CD14-positive monocyte (primary cell): ENCODE measurements around the gene PDHA1. TPM values are rescaled to one million over a fixed set of nuclear protein-coding genes. Genes with fewer than 3 reads are reported as not detected.

Experiments used
- DNase-seq, 3 donors: peaks; one replicate each; pipeline ENCODE4 v3.0.0-alpha.2; 2011 to 2022
- H2AFZ ChIP-seq: 2 replicates; pipeline ENCODE4 v1.6.0; 2012; ENCODE audit warnings: mild to moderate bottlenecking, low read depth, low read length, inconsistent platforms; ENCODE audit not compliant: insufficient read depth, poor library complexity, severe bottlenecking
- H3K27ac ChIP-seq, 2 donors: 1 replicate in 1 of 2; 2 replicates in 1 of 2; pipeline ENCODE4 v1.5.1; 2012 to 2013; ENCODE audit warnings: low read length in 2 of 2, control low read depth in 1 of 2, inconsistent platforms in 1 of 2, low read depth in 1 of 2, mild to moderate bottlenecking in 1 of 2
- H3K27me3 ChIP-seq, 2 donors: one replicate each; pipeline versions ENCODE4 v1.6.0 to v1.6.1; 2011 to 2013; ENCODE audit warnings: low read length in 2 of 2; ENCODE audit not compliant: control insufficient read depth in 2 of 2, insufficient read depth in 2 of 2
- H3K36me3 ChIP-seq, 2 donors: replicated peaks in 1 of 2; 1 replicate in 1 of 2; 2 replicates in 1 of 2; pipeline versions ENCODE4 v1.5.1 to v1.6.1; 2012 to 2013; ENCODE audit warnings: low read length in 2 of 2, control low read depth in 1 of 2, inconsistent platforms in 1 of 2, mild to moderate bottlenecking in 1 of 2; ENCODE audit not compliant: insufficient read depth in 2 of 2, control insufficient read depth in 1 of 2
- H3K4me1 ChIP-seq, 2 donors: 1 replicate in 1 of 2; 2 replicates in 1 of 2; pipeline versions ENCODE4 v1.5.1 to v1.6.1; 2012 to 2013; ENCODE audit warnings: low read length in 2 of 2, control low read depth in 1 of 2, inconsistent platforms in 1 of 2, mild to moderate bottlenecking in 1 of 2, moderate library complexity in 1 of 2; ENCODE audit not compliant: insufficient read depth in 2 of 2, control insufficient read depth in 1 of 2
- H3K4me2 ChIP-seq: replicated peaks from 2 replicates; pipeline ENCODE3; 2012; ENCODE audit warnings: low read length, moderate library complexity, mild to moderate bottlenecking; ENCODE audit not compliant: poor library complexity, severe bottlenecking; ENCODE audit errors: extremely low read depth
- H3K4me3 ChIP-seq, 3 experiments: fragments of 200-600 bp in 1 of 3; sonication (generic) in 1 of 3; replicated peaks in 1 of 3; 1 replicate in 2 of 3; 2 replicates in 1 of 3; pipeline ENCODE4 v1.5.1; 2011 to 2013; ENCODE audit warnings: low read length in 3 of 3, mild to moderate bottlenecking in 3 of 3, control low read depth in 2 of 3, low read depth in 2 of 3, inconsistent platforms in 1 of 3, moderate library complexity in 1 of 3
- H3K79me2 ChIP-seq: 2 replicates; pipeline ENCODE4 v1.6.0; 2012; ENCODE audit warnings: mild to moderate bottlenecking, control low read depth, inconsistent platforms, low read length, moderate library complexity; ENCODE audit not compliant: insufficient read depth
- H3K9ac ChIP-seq: 2 replicates; pipeline ENCODE4 v1.6.0; 2017; ENCODE audit warnings: low read length, mild to moderate bottlenecking; ENCODE audit not compliant: insufficient read depth, poor library complexity, severe bottlenecking
- H3K9me3 ChIP-seq, 2 donors: replicated peaks in 1 of 2; 1 replicate in 1 of 2; 2 replicates in 1 of 2; pipeline versions ENCODE4 v1.5.1 to v1.6.1; 2012 to 2013; ENCODE audit warnings: low read length in 2 of 2, control low read depth in 1 of 2; ENCODE audit not compliant: control insufficient read depth in 1 of 2, insufficient read depth in 1 of 2
- H4K20me1 ChIP-seq: 2 replicates; pipeline ENCODE4 v1.6.0; 2012; ENCODE audit warnings: mild to moderate bottlenecking, low read length, control low read depth, moderate library complexity; ENCODE audit not compliant: insufficient read depth
- H3K27ac Mint-ChIP-seq, 7 donors: one replicate each; pipeline ENCODE4 v1.8.0; 2020; ENCODE audit warnings: mild to moderate bottlenecking in 7 of 7, mixed read lengths in 7 of 7, moderate library complexity in 6 of 7, inconsistent platforms in 2 of 7
- H3K27me3 Mint-ChIP-seq, 3 donors: one replicate each; pipeline ENCODE4 v1.8.0; 2021 to 2022; ENCODE audit warnings: low read depth in 3 of 3, mild to moderate bottlenecking in 3 of 3, mixed read lengths in 3 of 3, moderate library complexity in 3 of 3, inconsistent platforms in 1 of 3
- H3K36me3 Mint-ChIP-seq, 2 donors: one replicate each; pipeline ENCODE4 v1.8.0; 2020; ENCODE audit warnings: mixed read lengths in 2 of 2, inconsistent platforms in 1 of 2, mild to moderate bottlenecking in 1 of 2
- H3K4me1 Mint-ChIP-seq: one replicate; pipeline ENCODE4 v1.8.0; 2020; ENCODE audit warnings: mild to moderate bottlenecking, mixed read lengths
- H3K4me3 Mint-ChIP-seq, 2 donors: one replicate each; pipeline ENCODE4 v1.8.0; 2020; ENCODE audit warnings: mild to moderate bottlenecking in 2 of 2, mixed read lengths in 2 of 2, moderate library complexity in 1 of 2
- H3K9me3 Mint-ChIP-seq, 7 donors: one replicate each; pipeline ENCODE4 v1.8.0; 2020 to 2022; ENCODE audit warnings: mixed read lengths in 7 of 7, mild to moderate bottlenecking in 6 of 7, moderate library complexity in 6 of 7, inconsistent platforms in 2 of 7
- WGBS: methylation state at CpG from one replicate; pipeline ENCODE4 v1.1.5; 2013; ENCODE audit warnings: missing lambda C conversion rate; ENCODE audit not compliant: insufficient coverage; 5-methylcytosine and 5-hydroxymethylcytosine counted together
- intact Hi-C, 2 donors: fragments of 100-400 bp; cut with micrococcal nuclease; formaldehyde crosslinking; loops; one replicate each; pipeline versions ENCODE4 v1.15.0 to v1.15.1; 2023
- polyA plus RNA-seq, 3 donors: library from polyadenylated mRNA; depleted of rRNA in 1 of 3; unstranded in 2 of 3; stranded (reverse) in 1 of 3; fragments of 300-500 nt in 2 of 3; fragments of >200 nt in 1 of 3; fragmentation: Illumina TruSeq in 2 of 3; gene quantifications; 1 replicate in 2 of 3; 2 replicates in 1 of 3; pipeline ENCODE4 v1.2.3, GENCODE V29; 2012 to 2021
- TF ChIP-seq, protein P1 (sequence below): fragments of 200-600 bp; IDR thresholded peaks from one replicate; pipeline ENCODE4 v1.8.0; 2022; ENCODE audit warnings: antibody characterized with exemption, mild to moderate bottlenecking

PDHA1 gene
- polyA plus RNA-seq, 3 donors, result 56.0 to 76.3 (median 74.8) TPM

DNA sequence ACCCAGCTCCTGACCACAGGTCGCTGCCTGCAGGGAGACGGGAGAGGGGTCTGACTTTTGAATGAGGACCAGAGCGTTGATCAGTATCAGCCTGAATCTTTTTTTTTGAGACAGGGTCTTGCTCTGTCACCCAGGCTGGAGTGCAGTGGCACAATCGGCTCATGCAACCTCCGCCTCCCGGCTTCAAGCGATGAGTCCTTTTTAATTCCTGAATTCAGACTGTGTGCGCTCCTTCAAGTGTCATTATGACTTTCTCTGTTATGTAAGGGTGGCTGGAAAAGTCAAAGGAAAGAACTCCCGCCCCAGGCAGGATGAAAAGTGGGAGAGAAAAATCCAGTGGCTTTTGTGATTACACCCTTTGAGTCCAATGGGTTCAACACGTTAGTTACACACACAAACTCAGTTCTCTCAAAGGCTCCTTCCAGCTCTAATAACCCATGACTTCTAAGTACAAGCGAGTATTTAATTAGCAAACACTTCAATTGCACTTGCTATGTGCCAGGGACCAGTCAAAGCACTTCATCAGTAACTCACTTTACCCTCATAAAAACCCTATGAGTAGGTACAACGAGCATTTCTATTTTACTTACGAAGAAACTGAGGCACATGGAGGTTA is 44.4 kb downstream of the PDHA1 start:
- TF ChIP-seq, protein P1, sequence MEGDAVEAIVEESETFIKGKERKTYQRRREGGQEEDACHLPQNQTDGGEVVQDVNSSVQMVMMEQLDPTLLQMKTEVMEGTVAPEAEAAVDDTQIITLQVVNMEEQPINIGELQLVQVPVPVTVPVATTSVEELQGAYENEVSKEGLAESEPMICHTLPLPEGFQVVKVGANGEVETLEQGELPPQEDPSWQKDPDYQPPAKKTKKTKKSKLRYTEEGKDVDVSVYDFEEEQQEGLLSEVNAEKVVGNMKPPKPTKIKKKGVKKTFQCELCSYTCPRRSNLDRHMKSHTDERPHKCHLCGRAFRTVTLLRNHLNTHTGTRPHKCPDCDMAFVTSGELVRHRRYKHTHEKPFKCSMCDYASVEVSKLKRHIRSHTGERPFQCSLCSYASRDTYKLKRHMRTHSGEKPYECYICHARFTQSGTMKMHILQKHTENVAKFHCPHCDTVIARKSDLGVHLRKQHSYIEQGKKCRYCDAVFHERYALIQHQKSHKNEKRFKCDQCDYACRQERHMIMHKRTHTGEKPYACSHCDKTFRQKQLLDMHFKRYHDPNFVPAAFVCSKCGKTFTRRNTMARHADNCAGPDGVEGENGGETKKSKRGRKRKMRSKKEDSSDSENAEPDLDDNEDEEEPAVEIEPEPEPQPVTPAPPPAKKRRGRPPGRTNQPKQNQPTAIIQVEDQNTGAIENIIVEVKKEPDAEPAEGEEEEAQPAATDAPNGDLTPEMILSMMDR, result no peak
- 100% methylated on average over 3 of the region's 13 CpGs for WGBS
- no peak overlapping the region for H3K4me3 Mint-ChIP-seq
- no peaks in the 10 kb centered on the region for H3K79me2 ChIP-seq
- H3K36me3 ChIP-seq, result no peaks in the 10 kb centered on the region
- H3K27me3 ChIP-seq, result no peaks in the 10 kb centered on the region
- no peaks in the 10 kb centered on the region for H4K20me1 ChIP-seq
- no peak overlapping the region for H3K4me3 ChIP-seq
- H3K9me3 ChIP-seq, result peaks cover 0 to 3% of the 10 kb centered on the region in 2 donors
- H2AFZ ChIP-seq, result no peak overlapping the region
- no peak overlapping the region for H3K27ac ChIP-seq
- H3K4me2 ChIP-seq, result no peak overlapping the region
- no peak overlapping the region for H3K27ac Mint-ChIP-seq
- H3K9me3 Mint-ChIP-seq, result peaks cover 0 to 8% (median 0%) of the 10 kb centered on the region in 7 donors
- no peaks in the 10 kb centered on the region for H3K4me1 Mint-ChIP-seq
- DNase-seq, result no peak
- H3K36me3 Mint-ChIP-seq, result no peaks in the 10 kb centered on the region
- no peak overlapping the region for H3K9ac ChIP-seq
- peaks cover 0 to 6% (median 1%) of the 10 kb centered on the region in 3 donors for H3K27me3 Mint-ChIP-seq
- no peaks in the 10 kb centered on the region for H3K4me1 ChIP-seq
- intact Hi-C loops, result no loop called here

DNA sequence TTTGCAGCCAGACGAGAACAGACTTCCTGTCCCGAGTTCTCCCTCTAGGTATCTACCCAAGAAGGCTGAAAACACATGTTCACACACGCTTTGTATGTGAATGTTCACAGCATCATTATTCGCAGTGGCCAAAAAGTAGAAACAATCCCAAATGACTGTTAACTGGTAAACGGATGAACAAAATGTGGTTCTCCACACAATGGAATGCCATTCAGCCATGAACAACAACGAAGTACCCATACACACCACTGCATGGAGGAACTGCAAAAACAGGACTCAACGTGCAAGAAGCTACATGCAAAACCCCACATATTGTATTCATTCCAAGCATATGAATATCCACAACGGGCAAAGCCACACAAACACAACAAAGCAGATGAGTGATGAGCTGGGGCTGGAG is 45.0 kb downstream of the PDHA1 start:
- Histone ChIP-seq H3K79me2 (no peaks in the 10 kb centered on the region), H3K4me3 (no peak overlapping the region), H3K27me3 (no peaks in the 10 kb centered on the region), H3K9ac (no peak overlapping the region), H2AFZ (no peak overlapping the region), H3K4me2 (no peak overlapping the region), H3K4me1 (no peaks in the 10 kb centered on the region), H3K27ac (no peak overlapping the region), H4K20me1 (no peaks in the 10 kb centered on the region), H3K36me3 (no peaks in the 10 kb centered on the region), H3K9me3 (peaks cover 0 to 3% of the 10 kb centered on the region in 2 donors)
- no peak overlapping the region for H3K27ac Mint-ChIP-seq
- peaks cover 0 to 8% (median 0%) of the 10 kb centered on the region in 7 donors for H3K9me3 Mint-ChIP-seq
- no peak overlapping the region for H3K4me3 Mint-ChIP-seq
- DNase-seq, result no peak
- peaks cover 0 to 6% (median 1%) of the 10 kb centered on the region in 3 donors for H3K27me3 Mint-ChIP-seq
- TF ChIP-seq, protein P1, result no peak
- WGBS, result 100% methylated on average over 1 of the region's 8 CpGs
- no peaks in the 10 kb centered on the region for H3K4me1 Mint-ChIP-seq
- no peaks in the 10 kb centered on the region for H3K36me3 Mint-ChIP-seq
- intact Hi-C loops, result no loop called here
